Fibroblast of the aortic adventitia (primary cell): Measurements from ENCODE around the gene VWA3A. TPM values are rescaled to one million over a fixed set of nuclear protein-coding genes. Genes with fewer than 3 reads are reported as not detected.
"Not testable (repeated sequence)": the region's sequence is repeated elsewhere in the genome, so short reads cannot be mapped to it uniquely, and the experiment has no call there.

ENCODE experiments used
- DNase-seq: peaks from one replicate; pipeline ENCODE4 v3.0.0-alpha.2; 2010; ENCODE audit warnings: low read depth
- H3K4me3 ChIP-seq: 2 replicates; pipeline ENCODE4 v1.5.1; 2011; ENCODE audit warnings: low read depth, mild to moderate bottlenecking, control low read depth, low read length, moderate library complexity
- total RNA-seq: library from RNA; depleted of rRNA; stranded (reverse); fragments of >200 nt; gene quantifications from 2 replicates; pipeline ENCODE4 v1.2.3, GENCODE V29; 2012; ENCODE audit warnings: low replicate concordance
- TF ChIP-seq, protein P1 (sequence below): IDR thresholded peaks from 2 replicates; pipeline ENCODE4 v1.5.1; 2011; ENCODE audit warnings: mild to moderate bottlenecking, low read length, control low read depth, inconsistent platforms; ENCODE audit not compliant: insufficient read depth

VWA3A gene
- total RNA-seq, 1 donor: 0.18 TPM

DNA sequence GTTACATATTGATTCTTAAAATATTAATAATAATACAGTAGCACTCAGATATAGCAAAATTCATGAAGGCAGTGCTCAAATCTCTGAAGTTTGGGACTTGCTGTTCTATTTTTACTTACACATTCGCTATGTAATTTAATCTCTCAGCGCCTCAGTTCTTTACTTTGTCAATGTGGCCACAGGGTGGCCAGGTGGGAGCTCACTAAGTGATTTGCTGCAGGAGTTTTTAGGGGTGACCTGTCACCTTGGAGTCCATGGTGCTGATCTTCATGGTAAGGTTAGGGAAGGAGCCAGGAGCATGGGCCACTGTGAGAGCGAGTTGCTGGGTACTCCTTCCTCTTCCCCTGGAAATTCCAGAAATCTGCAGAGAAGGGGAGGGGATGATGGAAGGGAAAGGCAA, 28.1 kb downstream of the VWA3A start:
- no peak overlapping the region for H3K4me3 ChIP-seq
- DNase-seq: no peak
- TF ChIP-seq, protein P1, sequence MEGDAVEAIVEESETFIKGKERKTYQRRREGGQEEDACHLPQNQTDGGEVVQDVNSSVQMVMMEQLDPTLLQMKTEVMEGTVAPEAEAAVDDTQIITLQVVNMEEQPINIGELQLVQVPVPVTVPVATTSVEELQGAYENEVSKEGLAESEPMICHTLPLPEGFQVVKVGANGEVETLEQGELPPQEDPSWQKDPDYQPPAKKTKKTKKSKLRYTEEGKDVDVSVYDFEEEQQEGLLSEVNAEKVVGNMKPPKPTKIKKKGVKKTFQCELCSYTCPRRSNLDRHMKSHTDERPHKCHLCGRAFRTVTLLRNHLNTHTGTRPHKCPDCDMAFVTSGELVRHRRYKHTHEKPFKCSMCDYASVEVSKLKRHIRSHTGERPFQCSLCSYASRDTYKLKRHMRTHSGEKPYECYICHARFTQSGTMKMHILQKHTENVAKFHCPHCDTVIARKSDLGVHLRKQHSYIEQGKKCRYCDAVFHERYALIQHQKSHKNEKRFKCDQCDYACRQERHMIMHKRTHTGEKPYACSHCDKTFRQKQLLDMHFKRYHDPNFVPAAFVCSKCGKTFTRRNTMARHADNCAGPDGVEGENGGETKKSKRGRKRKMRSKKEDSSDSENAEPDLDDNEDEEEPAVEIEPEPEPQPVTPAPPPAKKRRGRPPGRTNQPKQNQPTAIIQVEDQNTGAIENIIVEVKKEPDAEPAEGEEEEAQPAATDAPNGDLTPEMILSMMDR: no peak

DNA sequence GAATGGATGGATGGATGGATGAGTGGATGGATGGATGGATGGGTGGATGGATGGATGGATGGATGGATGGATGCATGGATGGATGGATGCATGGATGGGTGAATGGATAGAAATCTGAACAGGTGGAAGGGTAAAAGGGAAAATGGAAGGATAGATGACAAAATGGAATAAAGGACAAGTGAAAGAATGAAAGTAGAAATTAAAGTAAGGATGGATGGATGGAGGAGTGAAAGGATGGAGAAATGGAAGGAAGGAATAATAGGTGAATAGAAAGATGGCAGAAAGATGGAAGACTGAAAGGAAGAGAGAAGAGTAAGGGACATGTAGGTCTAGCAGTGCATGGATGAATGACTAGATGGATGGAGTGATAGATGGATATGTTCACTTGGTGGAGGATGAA, 29.9 kb downstream of the VWA3A start:
- DNase-seq: no peak
- H3K4me3 ChIP-seq: no peak overlapping the region
- TF ChIP-seq, protein P1: no peak

DNA sequence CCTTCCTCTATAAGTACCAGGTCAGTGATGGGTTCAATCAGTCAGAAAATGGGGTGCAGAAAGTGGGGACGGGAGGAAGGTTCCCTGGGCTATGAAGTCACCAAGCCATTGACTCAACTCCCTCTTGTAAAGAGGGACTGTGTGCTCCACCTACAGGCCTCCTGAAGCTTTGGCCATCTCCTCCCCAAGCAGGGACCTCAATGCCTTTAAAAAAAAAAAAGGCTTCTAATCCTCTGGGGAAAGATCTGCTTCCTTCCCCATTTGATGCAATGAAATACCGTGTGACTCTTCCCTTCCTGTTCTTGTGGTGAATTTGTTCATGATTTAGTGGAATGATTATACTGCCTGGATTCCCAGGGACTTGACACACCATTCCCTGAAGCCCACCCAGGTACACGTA, 30.8 kb downstream of the VWA3A start:
- DNase-seq: no peak
- no peak overlapping the region for H3K4me3 ChIP-seq
- TF ChIP-seq, protein P1: no peak

DNA sequence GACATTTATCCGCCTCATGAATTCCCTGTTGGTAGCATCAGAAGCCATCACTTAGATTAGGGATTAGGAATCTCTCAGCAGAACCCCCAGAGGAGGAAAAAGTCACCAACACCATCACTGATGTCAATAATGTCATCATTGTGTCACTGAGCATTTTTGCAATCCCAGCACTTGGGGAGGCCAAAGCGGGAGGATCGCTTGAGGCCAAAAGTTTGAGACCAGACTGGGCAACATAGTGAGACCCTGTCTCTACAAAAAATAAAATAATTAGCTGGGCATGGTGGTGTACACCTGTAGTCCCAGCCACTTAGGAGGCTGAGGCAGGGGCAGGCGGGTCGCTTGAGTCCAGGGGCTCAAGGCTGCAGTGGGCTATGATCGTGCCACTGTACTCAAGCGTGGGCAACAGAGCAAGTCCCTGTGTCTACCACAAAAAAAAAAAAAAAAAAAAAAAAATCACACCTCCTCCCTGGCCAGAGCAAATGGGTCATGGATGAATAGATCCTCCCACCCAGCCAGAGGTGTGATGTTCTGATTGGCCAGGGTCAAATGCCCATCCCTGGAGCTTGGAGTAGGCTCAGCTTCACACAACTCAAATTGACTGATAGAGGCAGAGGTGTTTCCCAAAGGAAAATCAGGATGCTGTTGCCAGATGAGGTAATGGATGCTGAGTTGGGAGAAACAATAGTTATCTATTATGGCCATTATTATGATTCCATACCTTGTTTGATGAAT, 31.6 kb downstream of the VWA3A start:
- no peak for DNase-seq
- no peak overlapping the region for H3K4me3 ChIP-seq
- TF ChIP-seq, protein P1: no peak

DNA sequence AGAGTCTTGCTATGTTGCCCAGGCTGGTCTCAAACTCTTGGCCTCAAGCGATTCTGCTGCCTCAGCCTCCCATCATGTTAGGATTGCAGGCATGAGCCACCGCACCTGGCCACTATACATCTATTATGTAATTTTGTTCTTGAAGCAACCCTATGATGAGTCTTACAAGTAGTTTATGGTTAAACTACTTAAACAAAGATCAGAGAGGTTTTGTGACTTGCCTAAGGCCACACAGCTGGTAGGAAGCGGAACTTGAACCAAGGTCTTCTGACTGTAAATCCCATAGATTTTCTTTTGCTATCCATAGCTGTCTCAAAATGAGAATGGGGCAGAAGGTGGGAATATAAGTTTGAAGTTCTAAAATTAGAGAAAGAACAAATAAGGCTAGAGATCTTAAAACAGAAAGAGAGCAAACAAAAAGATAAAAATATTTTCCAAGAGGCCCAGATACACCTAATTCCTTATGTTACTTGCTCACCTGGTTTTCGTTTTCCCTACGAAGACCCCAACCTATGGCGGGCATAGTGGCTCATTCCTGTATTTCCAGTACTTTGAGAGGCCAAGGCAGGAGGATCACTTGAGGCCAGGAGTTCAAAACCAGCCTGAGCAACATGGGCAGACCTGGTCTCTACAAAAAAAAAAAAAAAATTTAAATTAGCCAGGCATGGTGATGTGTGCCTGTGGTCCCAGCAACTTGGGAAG, 32.4 kb downstream of the VWA3A start:
- TF ChIP-seq, protein P1: no peak
- no peak for DNase-seq

DNA sequence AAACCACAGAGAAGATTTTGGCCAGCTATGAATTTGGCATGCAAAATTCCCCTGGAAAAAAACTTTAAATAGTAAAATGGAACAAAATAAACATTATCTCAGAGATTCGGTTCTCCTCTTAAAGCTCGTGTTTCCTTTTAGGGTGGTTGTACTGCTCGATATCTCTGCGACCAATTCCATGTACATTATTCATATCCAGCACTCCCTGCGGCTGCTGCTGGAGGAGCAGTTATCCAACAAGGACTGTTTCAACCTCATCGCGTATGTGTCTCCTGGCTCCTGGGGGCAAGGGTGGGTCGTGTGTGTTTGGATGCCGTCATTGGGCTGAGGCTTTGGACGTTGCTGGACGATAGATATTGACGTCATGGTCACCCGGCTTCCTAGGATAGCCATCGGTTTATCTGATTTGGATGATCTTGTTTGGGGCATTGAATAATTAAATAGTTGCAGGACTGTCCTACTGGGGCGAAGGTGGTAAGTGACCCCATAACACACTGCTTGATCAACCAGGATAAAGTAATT, 33.8 kb downstream of the VWA3A start:
- peak; percentile 22 for DNase-seq
- TF ChIP-seq, protein P1: no peak
- H3K4me3 ChIP-seq: no peak overlapping the region

More for the DNA sequence above, 32.4 kb downstream of the VWA3A start:
- H3K4me3 ChIP-seq: no peak overlapping the region

DNA sequence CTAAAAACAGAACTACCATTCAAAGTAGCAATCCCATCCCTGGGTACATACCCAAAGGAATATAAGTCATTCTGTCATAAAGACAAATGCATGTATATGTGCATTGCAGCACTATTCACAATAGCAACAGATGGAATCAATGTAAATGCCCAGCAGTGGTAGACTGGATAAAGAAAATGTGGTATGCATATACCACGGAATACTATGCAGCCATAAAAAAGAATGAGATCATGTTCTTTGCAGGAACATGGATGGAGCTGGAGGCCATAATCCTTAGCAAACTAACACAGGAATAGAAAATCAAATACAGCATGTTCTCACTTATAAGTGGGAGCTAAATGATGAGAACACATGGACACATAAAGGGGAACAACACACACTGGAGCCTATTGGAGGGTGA, 36.2 kb downstream of the VWA3A start:
- H3K4me3 ChIP-seq: not testable (repeated sequence)

More for the DNA sequence above, 36.2 kb downstream of the VWA3A start:
- DNase-seq: not testable (repeated sequence)
